NCI-H2029 (cell line): Measurements from ENCODE around the gene TMEM132A.

Experiments
- DNase-seq: peaks from one replicate; lab custom pipeline; 2025; lab: John Stamatoyannopoulos, UW

TMEM132A gene

GRCh38 chr11:60937144-60937527, 12.9 kb downstream of the TMEM132A start:
- DNase-seq = no peak

GRCh38 chr11:60937811-60938210, 13.6 kb downstream of the TMEM132A start:
- no peak for DNase-seq

- DNase-seq = no peak
Measured at GRCh38 chr11:60938500-60938899, 14.2 kb downstream of the TMEM132A start.

GRCh38 chr11:60939301-60939700, 15.0 kb downstream of the TMEM132A start:
- no peak for DNase-seq

- DNase-seq = no peak
Measured at GRCh38 chr11:60939855-60940254, 15.6 kb downstream of the TMEM132A start.

GRCh38 chr11:60941371-60942119, 17.3 kb downstream of the TMEM132A start:
- no peak for DNase-seq

- DNase-seq = no peak
Measured at GRCh38 chr11:60942219-60942618, 18.0 kb downstream of the TMEM132A start.

GRCh38 chr11:60942970-60943565, 18.8 kb downstream of the TMEM132A start:
- DNase-seq = peak; percentile 95

- DNase-seq = no peak
Measured at GRCh38 chr11:60944490-60945294, 20.4 kb downstream of the TMEM132A start.

- no peak for DNase-seq
Measured at GRCh38 chr11:60945295-60945667, 21.0 kb downstream of the TMEM132A start.

GRCh38 chr11:60946601-60947264, 22.5 kb downstream of the TMEM132A start:
- no peak for DNase-seq

GRCh38 chr11:60947700-60948099, 23.4 kb downstream of the TMEM132A start:
- DNase-seq = no peak

GRCh38 chr11:60948250-60948649, 24.0 kb downstream of the TMEM132A start:
- DNase-seq = no peak

- no peak for DNase-seq
Measured at GRCh38 chr11:60950024-60950423, 25.8 kb downstream of the TMEM132A start.

GRCh38 chr11:60950933-60951605, 26.8 kb downstream of the TMEM132A start:
- no peak for DNase-seq

GRCh38 chr11:60951606-60951903, 27.3 kb downstream of the TMEM132A start:
- no peak for DNase-seq

GRCh38 chr11:60951904-60952741, 27.9 kb downstream of the TMEM132A start, which contains the start of gene SLC15A3:
Gene SLC15A3, minus strand, starts transcription at chr11:60952176. Its CDS starts 625 bp downstream, at chr11:60951551.
- peak; percentile 15 for DNase-seq

- no peak for DNase-seq
Measured at GRCh38 chr11:60952742-60953170, 28.5 kb downstream of the TMEM132A start.

GRCh38 chr11:60953781-60954180, 29.5 kb downstream of the TMEM132A start:
- DNase-seq = no peak

GRCh38 chr11:60954421-60954820, 30.2 kb downstream of the TMEM132A start:
- DNase-seq = no peak

GRCh38 chr11:60955571-60955970, 31.3 kb downstream of the TMEM132A start:
- DNase-seq = no peak
